HCT116 (cell line): ENCODE results near the gene RBCK1.

ENCODE experiments used
- CTCF ChIP-seq, 3 experiments: fragments of 200-600 bp in 1 of 3; sonication (generic) in 1 of 3; IDR thresholded peaks in 2 of 3; conservative IDR thresholded peaks in 1 of 3; 2 replicates each; pipeline ENCODE4 v1.5.1; 2012 to 2017; ENCODE audit warnings: low read depth in 2 of 3, low read length in 2 of 3, antibody characterized with exemption in 1 of 3, borderline replicate concordance in 1 of 3, control low read depth in 1 of 3, mild to moderate bottlenecking in 1 of 3, mixed read lengths in 1 of 3, mixed run types in 1 of 3, moderate library complexity in 1 of 3; ENCODE audit not compliant: insufficient read depth in 1 of 3
- POLR2A ChIP-seq: IDR thresholded peaks from 2 replicates; pipeline ENCODE4 v1.7.0; 2011; ENCODE audit warnings: borderline replicate concordance; ENCODE audit not compliant: insufficient read depth, insufficient read length; ENCODE audit errors: extremely low read depth
- SIN3A ChIP-seq: IDR thresholded peaks from 2 replicates; pipeline ENCODE4 v1.6.1; 2012; ENCODE audit warnings: low read depth

GRCh38 chr20:427401-427800 lies 19.3 kb downstream of the RBCK1 start:
- TF ChIP-seq CTCF (IDR thresholded peaks at IDR 0.05 in 2 of 3, conservative IDR thresholded peaks at IDR 0.05 in 1 of 3; ENCODE audit: borderline replicate concordance in 1 of 3, insufficient read depth in 1 of 3, low read depth in 2 of 3, low read length in 2 of 3) (no peak), SIN3A (no peak), POLR2A (no peak)
